GM19328 (cell line): ENCODE results near the gene DLG1.

Experiments
- ATAC-seq: cut with Tn5 transposase; IDR thresholded peaks from one replicate; pipeline ENCODE4 v1.9.1; 2021; ENCODE audit warnings: mild to moderate bottlenecking, moderate library complexity; ENCODE audit not compliant: unreplicated experiment

The DLG1 gene

DNA sequence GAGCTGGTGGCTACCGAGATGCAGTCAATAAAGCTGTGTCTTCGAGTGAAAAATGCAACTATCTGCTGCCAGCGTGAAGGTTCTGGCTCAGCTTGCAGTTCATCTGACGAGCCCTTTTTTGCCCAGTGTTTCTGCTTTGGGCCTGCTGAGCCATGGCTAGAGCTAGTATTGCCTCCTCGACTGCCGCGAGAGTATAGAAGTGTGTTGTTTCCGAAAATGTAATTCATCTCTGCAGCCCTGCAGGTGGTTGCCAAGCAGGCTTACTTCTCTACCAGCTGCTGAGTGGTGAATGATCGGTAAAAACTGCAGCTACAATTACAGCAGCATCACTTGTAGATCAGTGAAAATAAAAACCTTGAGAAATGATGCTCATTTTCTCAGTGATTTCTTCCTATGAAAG, 114.8 kb downstream of the DLG1 start:
- no peak for ATAC-seq

DNA sequence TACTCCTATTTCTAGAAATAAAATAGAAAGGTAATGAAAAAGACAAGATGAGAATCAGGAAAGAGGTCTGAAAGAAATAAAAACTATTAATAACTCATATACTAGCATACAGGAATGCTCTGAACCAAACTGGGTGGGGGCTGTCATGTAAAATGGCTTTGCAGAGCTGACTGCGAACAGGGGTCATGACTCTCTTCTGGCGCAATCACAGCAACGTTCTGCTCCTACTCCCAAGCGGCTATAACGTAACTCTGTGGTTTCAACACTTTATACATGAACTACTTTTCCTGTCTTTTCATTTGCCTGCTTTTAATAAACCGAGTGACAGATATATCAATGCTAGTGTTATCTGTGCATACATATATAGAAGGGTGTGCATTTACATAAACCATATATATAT, 116.7 kb downstream of the DLG1 start:
- no peak for ATAC-seq

DNA sequence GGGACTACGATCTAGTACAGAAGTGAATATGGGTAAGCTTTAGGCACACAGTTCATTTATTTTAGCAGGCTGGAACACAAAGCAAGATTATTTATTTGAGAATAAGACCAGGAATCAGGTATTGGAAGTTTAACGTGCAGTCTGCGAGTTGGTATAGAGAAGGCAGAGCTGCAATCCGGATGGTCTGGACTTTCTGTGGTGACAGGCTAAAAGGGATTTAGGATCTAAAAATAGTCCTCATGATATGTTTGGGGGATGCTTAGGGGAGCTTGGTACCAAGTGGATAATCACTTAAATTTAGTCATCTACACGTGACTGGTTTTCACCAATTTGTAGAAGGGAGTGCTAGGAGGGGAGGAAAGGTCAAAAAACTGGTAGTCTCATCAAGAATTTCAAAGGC, 119.4 kb downstream of the DLG1 start:
- no peak for ATAC-seq

DNA sequence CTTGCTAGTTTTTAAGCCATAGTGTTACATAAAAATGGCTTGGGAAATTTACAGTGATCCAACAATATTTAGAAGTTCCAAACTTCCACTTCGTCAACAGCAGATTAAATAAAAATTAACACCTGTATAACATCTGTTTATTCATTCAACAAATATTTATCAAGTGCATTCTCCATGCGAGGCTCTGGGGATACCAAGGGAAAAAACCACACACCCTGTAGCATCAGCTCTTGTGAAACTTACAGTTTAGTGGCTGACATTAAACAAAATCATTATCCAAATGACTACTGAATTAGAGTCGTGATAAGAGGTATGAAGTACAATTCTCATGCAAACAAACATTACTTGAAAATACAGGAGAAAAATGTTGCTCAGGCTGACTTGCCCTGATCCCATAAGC, 122.9 kb downstream of the DLG1 start:
- no peak for ATAC-seq

DNA sequence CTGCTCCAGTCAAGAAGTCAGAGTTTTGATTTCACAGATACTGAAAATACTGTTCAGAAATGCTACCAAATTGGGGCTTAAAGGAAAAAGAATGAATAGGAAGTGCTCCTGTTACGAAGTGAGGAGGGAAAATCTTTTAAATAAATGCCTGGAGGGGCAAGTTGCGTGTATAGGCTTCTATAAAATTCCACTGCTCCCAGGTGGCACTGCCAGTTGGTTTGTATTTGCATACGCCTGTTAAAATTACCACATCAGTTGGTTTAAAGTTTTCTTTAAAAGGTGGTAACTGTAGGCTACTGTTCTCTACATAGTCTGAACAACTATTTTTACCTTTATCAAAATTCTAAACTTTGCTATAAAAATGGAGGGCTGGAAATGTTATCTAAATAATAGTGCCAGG, 123.5 kb downstream of the DLG1 start:
- ATAC-seq, result no peak

DNA sequence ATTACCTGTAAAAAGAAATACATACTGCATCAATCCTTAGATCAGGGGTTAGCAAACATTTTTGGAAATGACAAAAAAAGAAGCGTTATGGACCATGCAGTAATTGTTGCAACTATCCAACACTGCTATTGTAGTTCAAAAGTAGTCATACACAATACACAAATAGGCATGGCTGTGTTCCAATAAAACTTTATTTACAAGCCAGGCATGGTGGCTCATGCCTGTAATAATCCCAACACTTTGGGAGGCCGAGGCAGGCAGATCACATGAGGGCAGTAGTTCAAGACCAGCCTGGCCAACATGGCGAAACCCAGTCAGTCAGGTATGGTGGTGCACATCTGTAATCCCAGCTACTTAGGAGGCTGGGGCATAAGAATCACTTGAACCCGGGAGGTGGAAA, 124.8 kb downstream of the DLG1 start:
- ATAC-seq, result no peak

- no peak for ATAC-seq
Measured at GRCh38 chr3:197171481-197172067, 126.8 kb downstream of the DLG1 start.

DNA sequence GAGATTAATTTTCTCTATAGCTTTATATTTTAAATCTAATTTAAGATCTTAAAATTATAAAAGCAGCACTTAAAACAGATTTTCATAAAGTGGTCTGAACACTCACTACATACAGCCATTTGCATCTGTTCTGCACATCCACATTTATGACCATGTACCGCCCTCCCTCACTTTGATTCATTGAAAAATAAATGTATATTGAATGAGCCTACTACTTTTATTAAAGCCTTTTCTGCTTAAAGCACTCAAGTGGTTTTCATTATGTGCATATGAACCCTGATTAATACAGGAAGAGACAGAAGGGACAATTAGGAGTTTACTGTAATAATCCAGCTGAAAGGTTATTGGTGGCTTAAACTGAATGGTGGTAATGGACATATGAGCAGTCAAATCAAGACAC, 129.4 kb downstream of the DLG1 start:
- no peak for ATAC-seq

GRCh38 chr3:197168606-197169005, 129.8 kb downstream of the DLG1 start:
- no peak for ATAC-seq

DNA sequence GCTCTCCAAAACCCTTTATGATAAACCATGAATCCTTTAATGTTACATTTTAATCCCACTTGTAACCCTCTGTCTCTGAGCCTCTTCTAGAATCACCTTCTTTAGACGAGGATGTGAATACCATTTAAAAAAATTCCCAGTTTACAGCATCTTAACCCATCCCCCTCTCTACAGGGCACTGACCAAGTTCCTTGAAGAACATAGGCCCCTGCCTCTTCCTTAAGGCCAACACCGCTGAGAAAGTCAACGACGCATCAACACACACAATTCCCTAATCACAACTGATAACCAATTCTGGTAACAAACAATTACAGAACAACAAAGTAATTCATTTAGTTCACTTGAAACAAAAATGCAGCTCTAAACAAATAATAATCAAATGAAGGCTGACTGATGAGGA, 130.3 kb downstream of the DLG1 start:
- ATAC-seq, result no peak

- ATAC-seq, result no peak
Measured at GRCh38 chr3:197167549-197167948, 130.9 kb downstream of the DLG1 start.

DNA sequence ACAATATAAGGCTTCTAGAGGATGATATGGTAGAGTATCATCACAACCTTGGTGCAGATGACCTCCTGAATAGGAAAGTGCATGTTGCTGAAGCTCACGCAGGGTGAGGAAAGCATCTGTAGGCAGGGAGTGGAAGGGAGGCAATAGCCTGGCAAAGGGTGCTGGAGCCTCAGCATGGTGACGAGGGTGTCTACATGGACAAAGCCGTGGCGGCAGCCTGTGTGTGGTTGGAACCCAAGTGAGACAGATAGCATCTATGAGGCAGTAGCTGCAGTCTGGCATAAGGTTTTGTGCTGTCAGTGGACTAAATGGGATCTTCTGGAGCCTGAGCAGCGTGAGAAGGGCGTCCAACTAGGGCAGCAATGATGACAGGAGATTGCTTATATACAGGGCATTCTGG, 132.5 kb downstream of the DLG1 start:
- no peak for ATAC-seq

GRCh38 chr3:197155046-197155445, 143.4 kb downstream of the DLG1 start:
- ATAC-seq, result no peak

GRCh38 chr3:197151580-197151979, 146.8 kb downstream of the DLG1 start:
- no peak for ATAC-seq

- ATAC-seq, result no peak
Measured at GRCh38 chr3:197149528-197149927, 148.9 kb downstream of the DLG1 start.

DNA sequence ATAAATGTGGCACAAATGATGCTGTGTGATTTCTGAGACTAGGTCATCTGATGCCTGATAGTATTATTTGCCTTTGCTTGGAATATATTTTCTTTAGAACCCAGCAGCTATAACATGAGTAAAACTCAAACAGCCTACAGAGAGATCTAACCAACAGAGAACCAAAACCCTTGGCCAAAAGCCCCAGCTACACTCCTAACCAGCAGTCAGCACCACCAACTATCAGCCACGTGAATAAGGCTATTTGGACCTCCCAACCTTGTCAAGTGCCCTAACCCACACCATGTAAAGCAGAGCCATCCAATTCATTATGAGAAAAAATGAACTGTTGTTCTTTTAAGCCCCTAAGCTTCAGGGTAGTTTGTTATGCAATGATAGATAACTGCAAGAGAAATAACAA, 154.2 kb downstream of the DLG1 start:
- no peak for ATAC-seq

DNA sequence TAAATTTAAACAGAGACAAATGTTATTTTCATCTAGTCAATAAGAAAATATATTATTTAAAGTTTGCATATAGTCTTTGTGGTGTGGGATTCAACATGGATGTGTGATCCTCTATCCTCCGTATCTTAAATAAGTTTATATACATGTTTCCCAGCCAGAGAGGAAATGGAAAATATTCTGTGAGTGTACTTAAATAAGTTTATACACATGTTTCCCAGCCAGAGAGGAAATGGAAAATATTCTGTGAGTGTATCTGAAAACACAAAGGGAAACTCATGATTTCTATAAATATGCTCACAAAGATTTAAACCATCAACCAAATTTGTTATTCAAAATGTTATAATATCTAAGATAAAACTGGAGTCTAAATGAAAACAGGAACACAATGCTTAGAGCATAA, 158.8 kb downstream of the DLG1 start:
- ATAC-seq, result no peak

GRCh38 chr3:197137751-197138150, 160.7 kb downstream of the DLG1 start:
- ATAC-seq, result no peak

DNA sequence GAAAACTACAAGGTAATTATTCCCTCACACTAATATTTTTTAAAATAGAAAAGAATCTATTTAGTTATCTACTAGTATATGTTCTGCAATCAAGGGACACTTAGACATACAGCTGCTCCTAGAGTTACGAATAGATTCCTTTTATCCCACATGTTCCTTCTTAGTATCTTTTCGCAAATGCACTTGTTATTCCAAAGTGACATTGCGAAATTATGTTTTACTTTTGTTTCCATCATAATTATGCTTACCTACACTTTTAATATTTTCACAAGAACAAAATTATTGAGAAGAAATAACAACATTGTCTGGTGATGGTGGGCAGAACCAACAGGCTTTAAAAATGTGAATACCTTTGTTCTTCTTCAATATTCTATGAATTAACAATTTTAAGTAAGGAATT, 161.7 kb downstream of the DLG1 start:
- ATAC-seq, result no peak

- no peak for ATAC-seq
Measured at GRCh38 chr3:197135212-197135611, 163.2 kb downstream of the DLG1 start.

- no peak for ATAC-seq
Measured at GRCh38 chr3:197132916-197133530, 165.4 kb downstream of the DLG1 start.

DNA sequence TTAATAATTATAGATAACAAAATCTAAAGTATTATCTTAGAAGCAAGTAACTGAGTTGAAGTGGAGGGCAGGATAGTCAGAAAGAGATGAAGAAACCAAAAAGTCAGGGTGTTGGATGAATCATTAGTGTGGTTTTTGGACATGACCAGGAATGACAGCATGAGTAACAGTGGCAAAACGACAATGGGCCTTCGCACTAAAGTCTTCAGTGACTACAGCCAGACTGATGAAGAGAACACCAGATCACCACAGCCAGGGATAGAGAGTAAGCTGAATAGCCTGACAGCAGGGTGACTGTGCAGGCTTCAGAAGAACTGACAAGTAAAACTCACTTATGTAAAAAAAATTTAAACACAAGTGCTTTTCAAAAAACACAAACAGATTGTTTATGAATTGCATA, 172.8 kb downstream of the DLG1 start:
- no peak for ATAC-seq

DNA sequence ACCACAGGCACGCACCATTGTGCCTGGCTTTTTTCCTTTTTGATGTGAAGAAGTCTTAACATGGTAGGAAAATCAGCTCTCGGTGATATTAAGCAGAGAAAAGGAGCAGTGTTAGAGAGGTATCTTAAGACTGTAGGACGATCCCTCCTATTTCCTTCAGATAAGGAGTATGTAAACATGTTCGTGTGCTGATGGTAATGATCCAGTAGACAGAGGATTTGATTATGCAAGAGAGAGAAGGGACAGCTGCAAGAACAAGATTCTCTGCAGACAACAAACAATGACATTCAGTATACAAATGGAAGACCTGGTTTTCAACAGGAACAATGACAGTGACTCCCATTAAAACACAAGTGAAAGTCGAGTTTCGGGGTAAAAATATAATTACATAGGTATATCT, 173.7 kb downstream of the DLG1 start:
- no peak for ATAC-seq
